ENCODE measurements around the gene HBB. TPM values are rescaled to one million over a fixed set of nuclear protein-coding genes. Genes with fewer than 3 reads are reported as not detected.

Gene HBB
- total RNA-seq, 1 donor from 2014 or later = not detected

DNA sequence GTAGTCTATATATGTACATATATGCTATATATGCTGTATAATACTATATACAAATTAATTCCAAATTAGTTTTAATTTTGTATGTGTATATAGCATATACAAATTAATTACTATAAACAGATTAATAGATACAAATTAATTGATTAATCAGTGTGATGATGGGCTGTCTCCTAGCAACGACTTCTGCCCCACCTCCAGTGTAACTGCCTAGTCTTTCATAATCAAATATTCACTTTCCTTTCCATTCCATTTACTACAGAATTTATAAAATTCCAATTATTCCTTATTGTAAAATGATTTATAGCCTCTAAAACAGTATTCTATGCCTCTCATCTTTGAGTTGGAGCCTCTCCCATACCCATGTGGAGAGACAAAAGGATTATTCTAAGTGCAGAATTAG, 6.4 kb upstream of the HBB start:
- TF ChIP-seq EZH2phosphoT487 (IDR thresholded peaks at IDR 0.05) (no peak), EZH2 (IDR thresholded peaks at IDR 0.05) (no peak)
- TF ChIP-seq, protein P1, sequence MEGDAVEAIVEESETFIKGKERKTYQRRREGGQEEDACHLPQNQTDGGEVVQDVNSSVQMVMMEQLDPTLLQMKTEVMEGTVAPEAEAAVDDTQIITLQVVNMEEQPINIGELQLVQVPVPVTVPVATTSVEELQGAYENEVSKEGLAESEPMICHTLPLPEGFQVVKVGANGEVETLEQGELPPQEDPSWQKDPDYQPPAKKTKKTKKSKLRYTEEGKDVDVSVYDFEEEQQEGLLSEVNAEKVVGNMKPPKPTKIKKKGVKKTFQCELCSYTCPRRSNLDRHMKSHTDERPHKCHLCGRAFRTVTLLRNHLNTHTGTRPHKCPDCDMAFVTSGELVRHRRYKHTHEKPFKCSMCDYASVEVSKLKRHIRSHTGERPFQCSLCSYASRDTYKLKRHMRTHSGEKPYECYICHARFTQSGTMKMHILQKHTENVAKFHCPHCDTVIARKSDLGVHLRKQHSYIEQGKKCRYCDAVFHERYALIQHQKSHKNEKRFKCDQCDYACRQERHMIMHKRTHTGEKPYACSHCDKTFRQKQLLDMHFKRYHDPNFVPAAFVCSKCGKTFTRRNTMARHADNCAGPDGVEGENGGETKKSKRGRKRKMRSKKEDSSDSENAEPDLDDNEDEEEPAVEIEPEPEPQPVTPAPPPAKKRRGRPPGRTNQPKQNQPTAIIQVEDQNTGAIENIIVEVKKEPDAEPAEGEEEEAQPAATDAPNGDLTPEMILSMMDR (IDR thresholded peaks at IDR 0.05) = no peak
- no peak overlapping the region for H3K4me3 ChIP-seq
- H3K4me1 Mint-ChIP-seq = no peaks in the 10 kb centered on the region
- peaks cover 2% of the 10 kb centered on the region for H3K27me3 Mint-ChIP-seq (ENCODE audit: insufficient read depth, low read depth)
- no peaks in the 10 kb centered on the region for H3F3A ChIP-seq (ENCODE audit: low read depth)
- H3K9ac ChIP-seq = no peak overlapping the region
- no peaks in the 10 kb centered on the region for H3K9me3 Mint-ChIP-seq
- DNase-seq (ENCODE audit: low spot score) = no peak
- H3K4me3 Mint-ChIP-seq = no peak overlapping the region
- H3K27ac ChIP-seq = no peak overlapping the region
- no peaks in the 10 kb centered on the region for H4K20me1 ChIP-seq (ENCODE audit: low read depth)
- no peaks in the 10 kb centered on the region for H3K79me2 ChIP-seq (ENCODE audit: low read depth)
- no peaks in the 10 kb centered on the region for H3K36me3 ChIP-seq
- H3K4me2 ChIP-seq = no peak overlapping the region
- H3K27ac Mint-ChIP-seq = no peak overlapping the region
- H3K9me3 ChIP-seq (ENCODE audit: low read depth) = no peaks in the 10 kb centered on the region
- H3K27me3 ChIP-seq = no peaks in the 10 kb centered on the region
- H3K4me1 ChIP-seq = no peaks in the 10 kb centered on the region
- H3K36me3 Mint-ChIP-seq = no peaks in the 10 kb centered on the region
- H2AFZ ChIP-seq (replicated peaks) = no peak overlapping the region

DNA sequence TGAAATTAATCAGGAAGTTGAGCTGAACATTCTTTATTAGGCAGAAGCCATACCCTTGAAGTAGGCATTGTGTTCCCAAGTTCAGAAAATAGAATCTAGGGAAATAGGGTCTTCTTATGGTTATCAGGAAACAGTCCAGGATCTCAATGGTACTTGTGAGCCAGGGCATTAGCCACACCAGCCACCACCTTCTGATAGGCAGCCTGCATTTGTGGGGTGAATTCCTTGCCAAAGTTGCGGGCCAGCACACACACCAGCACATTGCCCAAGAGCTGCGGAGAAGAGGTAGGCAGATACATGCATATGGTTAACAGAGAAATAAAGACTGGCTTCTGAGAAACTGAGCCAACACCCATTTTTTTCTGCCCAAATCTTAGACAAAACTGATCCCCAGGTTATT, 6.0 kb upstream of the HBB start:
- Histone ChIP-seq H3K36me3 (no peaks in the 10 kb centered on the region), H3K27ac (no peak overlapping the region), H3K4me3 (no peak overlapping the region), H3K9ac (no peak overlapping the region), H3F3A (ENCODE audit: low read depth) (no peaks in the 10 kb centered on the region), H3K4me1 (no peaks in the 10 kb centered on the region), H4K20me1 (ENCODE audit: low read depth) (no peaks in the 10 kb centered on the region), H3K9me3 (ENCODE audit: low read depth) (no peaks in the 10 kb centered on the region), H3K79me2 (ENCODE audit: low read depth) (no peaks in the 10 kb centered on the region), H3K4me2 (no peak overlapping the region), H2AFZ (replicated peaks) (no peak overlapping the region), H3K27me3 (no peaks in the 10 kb centered on the region)
- peaks cover 2% of the 10 kb centered on the region for H3K27me3 Mint-ChIP-seq (ENCODE audit: insufficient read depth, low read depth)
- TF ChIP-seq, protein P1 (IDR thresholded peaks at IDR 0.05) = no peak
- TF ChIP-seq EZH2 (IDR thresholded peaks at IDR 0.05) (no peak), EZH2phosphoT487 (IDR thresholded peaks at IDR 0.05) (no peak)
- no peaks in the 10 kb centered on the region for H3K4me1 Mint-ChIP-seq
- no peaks in the 10 kb centered on the region for H3K9me3 Mint-ChIP-seq
- no peak for DNase-seq (ENCODE audit: low spot score)
- H3K4me3 Mint-ChIP-seq = no peak overlapping the region
- H3K27ac Mint-ChIP-seq = no peak overlapping the region
- H3K36me3 Mint-ChIP-seq = no peaks in the 10 kb centered on the region

DNA sequence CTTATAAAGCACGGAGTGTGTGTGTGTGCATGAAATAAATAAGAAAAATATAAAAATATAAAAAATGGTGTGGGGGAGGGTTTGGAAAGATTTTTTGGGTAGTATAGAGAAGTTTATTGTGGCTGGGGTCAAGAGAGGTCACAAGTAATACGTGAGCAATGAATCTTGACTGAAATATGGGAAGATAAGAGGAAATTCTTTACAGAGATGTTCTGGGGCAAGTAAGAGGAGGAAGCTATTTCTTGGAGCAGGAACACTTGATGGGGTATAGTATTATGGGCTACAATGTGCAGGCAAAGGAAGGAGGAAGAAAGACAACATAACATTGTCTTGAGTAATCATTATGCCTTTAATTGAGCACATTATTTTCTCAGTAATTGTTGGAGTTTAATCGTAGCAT, 5.3 kb upstream of the HBB start:
- Mint-ChIP-seq H3K27me3 (ENCODE audit: insufficient read depth, low read depth) (no peaks in the 10 kb centered on the region), H3K27ac (no peak overlapping the region), H3K4me1 (no peaks in the 10 kb centered on the region), H3K36me3 (no peaks in the 10 kb centered on the region), H3K9me3 (no peaks in the 10 kb centered on the region), H3K4me3 (no peak overlapping the region)
- no peaks in the 10 kb centered on the region for H3K36me3 ChIP-seq
- H3K27me3 ChIP-seq = no peaks in the 10 kb centered on the region
- no peaks in the 10 kb centered on the region for H3K4me1 ChIP-seq
- H3K79me2 ChIP-seq (ENCODE audit: low read depth) = no peaks in the 10 kb centered on the region
- no peaks in the 10 kb centered on the region for H3K9me3 ChIP-seq (ENCODE audit: low read depth)
- TF ChIP-seq EZH2 (IDR thresholded peaks at IDR 0.05) (no peak), EZH2phosphoT487 (IDR thresholded peaks at IDR 0.05) (no peak)
- TF ChIP-seq, protein P1 (IDR thresholded peaks at IDR 0.05) = no peak
- H3K9ac ChIP-seq = no peak overlapping the region
- no peak overlapping the region for H3K4me3 ChIP-seq
- H3K27ac ChIP-seq = no peak overlapping the region
- no peak overlapping the region for H3K4me2 ChIP-seq
- H3F3A ChIP-seq (ENCODE audit: low read depth) = no peaks in the 10 kb centered on the region
- H4K20me1 ChIP-seq (ENCODE audit: low read depth) = no peaks in the 10 kb centered on the region
- DNase-seq (ENCODE audit: low spot score) = no peak
- H2AFZ ChIP-seq (replicated peaks) = no peak overlapping the region

Measured in neural progenitor cell (in vitro differentiated cells).